DLD1 (cell line): ENCODE results near the gene NUF2.
"Not testable (repeated sequence)": the region's sequence is repeated elsewhere in the genome, so short reads cannot be mapped to it uniquely, and the experiment has no call there.

Experiments
- in situ Hi-C: cut with HindIII; loops from 2 replicates; pipeline ENCODE4 v1.10.0; 2017; ENCODE audit warnings: low sequenced_read_pairs

The NUF2 gene

GRCh38 chr1:163321311-163322305 lies at the start of gene NUF2:
Gene NUF2 (plus strand): TSS chr1:163321954. CDS start chr1:163326052, 4,098 bp downstream.
- in situ Hi-C loops: no loop called here

GRCh38 chr1:163273766-163274441 lies 47.9 kb upstream of the NUF2 start:
- in situ Hi-C loops: no loop called here

GRCh38 chr1:163275222-163275621 lies 46.5 kb upstream of the NUF2 start:
- in situ Hi-C loops: no loop called here

- in situ Hi-C loops: no loop called here
These were observed 43.2 kb upstream of the NUF2 start for GRCh38 chr1:163278602-163279001.

- in situ Hi-C loops: not testable (repeated sequence)
These were observed 36.9 kb upstream of the NUF2 start for GRCh38 chr1:163284867-163285266.

DNA sequence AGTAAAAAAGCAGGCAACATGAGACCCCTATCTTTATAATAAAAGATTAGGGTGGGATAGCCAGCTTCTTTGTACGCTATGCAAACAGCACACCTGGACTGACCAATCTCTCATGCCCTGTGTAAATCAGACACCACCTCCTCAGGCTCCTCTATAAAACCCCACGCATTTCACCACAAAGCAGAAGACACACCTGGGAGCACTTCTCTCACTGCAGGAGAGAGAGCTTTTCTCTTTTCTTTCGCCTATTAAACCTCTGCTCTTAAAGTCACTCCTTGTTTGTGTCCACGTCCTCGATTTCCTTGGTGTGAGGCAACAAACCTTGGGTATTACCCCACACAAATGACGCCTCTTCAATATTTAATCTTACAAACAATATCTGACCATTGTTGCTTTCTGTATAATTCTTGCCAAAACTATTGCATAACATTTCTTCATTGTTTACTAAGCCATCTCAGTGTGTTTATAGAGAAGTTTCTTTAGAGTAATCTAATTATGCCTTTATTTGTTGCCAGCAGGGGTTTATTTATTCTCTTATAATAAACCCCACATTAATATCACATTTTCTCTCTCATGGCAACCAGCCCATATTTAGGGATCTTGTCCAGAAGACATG lies 31.6 kb upstream of the NUF2 start:
- in situ Hi-C loops: no loop called here

DNA sequence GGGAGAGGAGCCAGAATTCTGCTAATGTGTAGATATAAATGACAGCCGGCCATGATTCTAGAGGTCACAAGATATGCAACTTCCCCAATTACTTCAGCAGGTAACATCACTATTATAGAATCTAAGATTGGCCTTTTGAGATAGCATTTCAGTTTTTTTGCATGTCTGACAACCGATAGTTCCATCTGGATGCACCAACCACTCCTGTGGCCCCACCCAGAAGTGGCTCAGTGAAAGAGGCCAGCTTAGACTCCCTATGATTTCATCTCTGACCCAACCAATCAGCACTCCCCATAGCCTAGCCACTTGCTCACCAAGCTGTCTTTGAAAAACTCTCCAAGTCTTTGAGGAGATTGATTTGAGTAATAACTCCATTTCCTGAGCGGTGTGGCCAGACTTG lies 30.3 kb upstream of the NUF2 start:
- in situ Hi-C loops: no loop called here

GRCh38 chr1:163292153-163292552 lies 29.6 kb upstream of the NUF2 start:
- in situ Hi-C loops: not testable (repeated sequence)

GRCh38 chr1:163293497-163293896 lies 28.3 kb upstream of the NUF2 start:
- in situ Hi-C loops: not testable (repeated sequence)

DNA sequence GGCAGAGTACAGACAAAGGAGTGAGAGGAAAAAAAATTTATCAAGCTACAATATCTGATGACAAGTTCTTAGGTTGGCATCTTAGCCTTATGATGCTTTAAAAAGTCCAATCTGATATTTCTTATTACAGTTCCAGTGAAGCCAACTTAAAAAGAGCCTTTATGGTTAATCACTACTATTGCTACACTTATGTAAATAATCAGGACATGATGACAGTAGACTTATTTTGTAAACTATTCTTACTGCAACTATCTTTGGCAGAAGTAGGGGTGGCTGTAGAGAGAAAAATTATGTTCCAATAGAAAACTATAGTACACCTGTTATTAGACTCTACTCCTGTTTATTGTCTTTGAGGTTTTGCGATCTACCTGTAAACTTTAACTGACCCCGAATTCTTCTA lies 25.8 kb upstream of the NUF2 start:
- in situ Hi-C loops: no loop called here

GRCh38 chr1:163296504-163297263 lies 25.1 kb upstream of the NUF2 start:
- in situ Hi-C loops: no loop called here

GRCh38 chr1:163298365-163298764 lies 23.4 kb upstream of the NUF2 start:
- in situ Hi-C loops: no loop called here

DNA sequence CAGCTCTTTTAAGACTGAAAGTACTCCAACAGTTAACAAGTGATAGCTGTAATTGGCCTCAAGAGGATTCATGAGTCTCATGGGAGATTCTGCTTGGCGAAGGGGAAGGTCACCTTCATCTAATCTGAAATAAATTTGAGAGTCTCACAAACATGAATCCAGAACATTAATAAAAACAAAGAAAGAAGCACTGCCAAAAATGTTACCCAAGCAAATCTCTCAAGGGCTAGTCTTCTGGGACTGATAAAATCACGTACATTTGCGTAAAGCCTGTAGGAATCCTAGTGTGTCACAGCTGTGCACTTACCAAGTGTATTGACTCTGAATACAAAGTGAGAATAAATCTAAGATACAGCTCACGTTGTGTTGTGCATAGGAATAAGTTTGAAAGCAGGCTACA lies 21.2 kb upstream of the NUF2 start:
- in situ Hi-C loops: no loop called here

- in situ Hi-C loops: no loop called here
These were observed 18.2 kb upstream of the NUF2 start for GRCh38 chr1:163303561-163303960.

- in situ Hi-C loops: no loop called here
These were observed 16.3 kb upstream of the NUF2 start for GRCh38 chr1:163305441-163305840.

DNA sequence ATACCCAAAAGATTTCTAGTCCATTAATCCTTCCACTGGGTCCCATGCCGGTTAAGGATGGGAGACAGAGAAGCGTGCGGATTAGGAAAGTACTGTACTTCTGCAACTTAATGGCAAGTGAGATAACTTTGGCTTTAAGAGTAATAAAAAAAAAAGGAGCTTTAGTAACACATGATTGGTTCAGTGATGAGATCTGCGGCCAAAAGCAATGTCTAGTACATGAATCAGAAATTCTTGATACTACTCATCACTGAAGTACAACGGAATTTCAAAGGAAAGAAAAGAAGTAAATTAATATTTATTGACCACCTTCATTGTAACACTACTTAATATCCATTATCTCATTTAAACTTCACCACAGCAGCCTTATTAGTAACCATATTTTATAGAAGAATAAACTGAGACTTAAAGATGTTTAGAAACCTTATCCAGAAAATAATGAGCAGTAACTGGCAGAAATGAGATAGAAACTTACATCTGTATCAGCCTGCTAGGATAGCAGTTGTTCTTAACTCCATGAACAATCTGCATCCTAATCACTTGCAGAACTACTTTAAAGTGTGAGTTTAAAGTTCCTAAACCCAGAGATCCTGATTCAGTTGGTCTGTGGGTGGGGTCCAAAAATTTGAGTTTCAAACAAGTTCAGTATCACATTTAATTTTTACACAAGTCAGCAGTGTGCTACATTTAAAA lies 14.1 kb upstream of the NUF2 start:
- in situ Hi-C loops: no loop called here

DNA sequence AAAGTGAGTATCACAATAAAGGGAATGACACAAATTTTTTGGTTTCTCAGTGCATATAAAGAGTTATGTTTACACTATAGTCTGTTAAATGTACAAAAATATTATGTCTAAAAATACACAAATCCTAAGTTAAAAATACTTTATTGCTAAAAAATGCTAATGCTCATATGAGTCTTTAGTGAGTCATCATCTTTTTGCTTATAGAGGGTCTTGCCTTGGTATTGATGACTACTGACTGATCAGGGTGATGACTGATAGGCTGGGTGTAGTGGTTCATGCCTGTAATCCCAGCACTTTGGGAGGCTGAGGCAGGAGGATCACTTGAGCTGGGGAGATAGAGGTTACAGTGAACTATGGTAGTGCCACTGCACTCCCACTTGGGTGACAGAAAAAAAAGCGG lies 12.9 kb upstream of the NUF2 start:
- in situ Hi-C loops: no loop called here

DNA sequence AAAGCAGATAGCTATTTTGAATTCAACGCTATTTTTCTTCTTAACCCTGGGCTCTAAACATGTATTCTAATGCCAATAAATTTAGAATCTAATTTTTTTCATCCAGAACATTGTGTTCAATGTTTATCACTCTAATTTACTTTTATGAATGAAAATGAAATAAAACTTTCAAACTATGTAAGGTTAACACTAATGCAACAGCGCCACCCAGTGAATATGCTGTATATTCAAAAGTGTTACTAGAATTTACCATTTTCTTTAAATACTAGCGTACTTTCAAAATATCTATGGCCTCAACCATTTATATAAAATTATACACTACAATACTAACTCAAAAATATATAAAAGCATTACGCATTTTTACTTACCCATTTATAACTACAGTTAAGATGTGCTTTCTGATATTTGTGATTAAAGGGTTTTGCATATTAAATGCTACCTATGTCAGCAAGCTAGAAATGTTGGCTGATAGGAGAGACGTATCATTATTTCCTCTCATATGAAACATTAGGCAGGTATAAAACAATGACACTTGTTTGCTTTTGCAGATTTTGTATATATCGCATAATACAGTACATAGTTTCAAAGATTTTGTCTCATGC lies 5.9 kb upstream of the NUF2 start:
- in situ Hi-C loops: no loop called here

DNA sequence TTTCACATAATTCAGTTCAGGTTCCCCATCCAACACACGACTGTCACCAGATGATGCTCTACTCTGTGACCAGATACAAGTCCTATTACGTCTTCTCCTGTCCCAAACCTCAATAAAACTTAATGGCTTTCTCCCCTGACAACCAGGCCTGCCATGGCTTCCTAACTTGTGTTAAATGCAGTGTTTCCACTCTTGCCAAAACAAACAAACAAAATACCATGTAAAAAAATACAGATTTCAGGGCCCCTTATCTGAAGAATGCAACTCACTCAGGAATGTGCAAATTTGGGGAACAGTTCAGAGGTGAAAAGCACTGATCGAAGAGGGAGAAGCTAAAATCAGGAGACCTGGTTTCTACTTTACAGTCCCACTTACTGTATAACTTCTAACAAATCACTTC lies 863 bp upstream of the NUF2 start:
- in situ Hi-C loops: no loop called here

- in situ Hi-C loops: not testable (repeated sequence)
These were observed 1.6 kb downstream of the NUF2 start for GRCh38 chr1:163323339-163323738.
